Endothelial cell of umbilical vein (primary cell): ENCODE results near the gene MOCS1. TPM values are rescaled to one million over a fixed set of nuclear protein-coding genes. Genes with fewer than 3 reads are reported as not detected.

Source experiments
- BruUV-seq: library from RNA; stranded (reverse); fragments of 400-500 nt; replicated peaks from 2 replicates; lab custom pipeline; 2021; lab: Mats Ljungman, UMichigan
- CTCF ChIA-PET: fragments of 300-600, 350-600 bp; sonication (Branson Sonifier 250); formaldehyde crosslinking; loops from one replicate; lab custom pipeline; 2021; ENCODE audit warnings: antibody characterized with exemption, inconsistent platforms; lab: Charles Lee
- POLR2A ChIA-PET: fragments of 300-600, 350-600 bp; sonication (Branson Sonifier 250); formaldehyde crosslinking; loops from one replicate; lab custom pipeline; 2021; ENCODE audit warnings: antibody characterized with exemption, inconsistent platforms; lab: Charles Lee
- DNase-seq: peaks from one replicate; pipeline ENCODE4 v3.0.0-alpha.2; 2011; ENCODE audit warnings: low read depth, low spot score
- FAIRE-seq: peaks from 2 replicates; lab custom pipeline; 2011; peaks lifted over from hg19 to GRCh38; lab: Jason Lieb, UNC
- H2AFZ ChIP-seq: 2 replicates; pipeline ENCODE4 v1.6.0; 2012; ENCODE audit warnings: low read depth, low read length, control low read depth, inconsistent platforms
- H3K27ac ChIP-seq: 2 replicates; pipeline ENCODE4 v1.5.1; 2011; ENCODE audit warnings: low read depth, mild to moderate bottlenecking, control low read depth, low read length, moderate library complexity; ENCODE audit not compliant: insufficient read depth
- H3K27me3 ChIP-seq, 2 experiments: 2 replicates each; pipeline versions ENCODE4 v1.6.0 to v1.6.1; 2011; ENCODE audit warnings: low read length in 2 of 2, mixed read lengths in 1 of 2; ENCODE audit not compliant: control insufficient read depth in 2 of 2, insufficient read depth in 2 of 2
- H3K36me3 ChIP-seq, 2 experiments: 2 replicates in 1 of 2; 3 replicates in 1 of 2; pipeline ENCODE4 v1.5.1; 2011; ENCODE audit warnings: low read length in 2 of 2, mild to moderate bottlenecking in 1 of 2, moderate library complexity in 1 of 2; ENCODE audit not compliant: control insufficient read depth in 2 of 2, insufficient read depth in 2 of 2; ENCODE audit errors: extremely low read depth in 1 of 2
- H3K4me1 ChIP-seq: 3 replicates; pipeline ENCODE4 v1.5.1; 2011; ENCODE audit warnings: mild to moderate bottlenecking, low read length; ENCODE audit not compliant: control insufficient read depth, insufficient read depth; ENCODE audit errors: extremely low read depth
- H3K4me2 ChIP-seq: 2 replicates; pipeline ENCODE4 v1.6.1; 2011; ENCODE audit warnings: low read length, control low read depth, mixed read lengths; ENCODE audit not compliant: insufficient read depth
- H3K4me3 ChIP-seq, 3 experiments: fragments of 200-600 bp in 1 of 3; sonication (generic), shearing (Covaris generic) in 1 of 3; replicated peaks in 1 of 3; 2 replicates each; pipeline ENCODE4 v1.5.1; 2011 to 2016; ENCODE audit warnings: control low read depth in 3 of 3, low read length in 3 of 3, mild to moderate bottlenecking in 2 of 3, inconsistent platforms in 1 of 3, low read depth in 1 of 3, moderate library complexity in 1 of 3; ENCODE audit not compliant: insufficient read depth in 1 of 3
- H3K79me2 ChIP-seq: 2 replicates; pipeline ENCODE4 v1.6.0; 2012; ENCODE audit warnings: low read length, inconsistent platforms; ENCODE audit not compliant: control insufficient read depth, insufficient read depth
- H3K9ac ChIP-seq: replicated peaks from 2 replicates; pipeline ENCODE3; 2011; ENCODE audit warnings: low read length, control low read depth; ENCODE audit not compliant: insufficient read depth; ENCODE audit errors: extremely low read depth
- H3K9me1 ChIP-seq: replicated peaks from 3 replicates; pipeline ENCODE4 v1.6.0; 2011; ENCODE audit warnings: mild to moderate bottlenecking, low read length; ENCODE audit not compliant: control insufficient read depth, insufficient read depth; ENCODE audit errors: extremely low read depth
- H3K9me3 ChIP-seq: replicated peaks from 2 replicates; pipeline ENCODE4 v1.5.1; 2012; ENCODE audit warnings: low read length, inconsistent platforms; ENCODE audit not compliant: control insufficient read depth, insufficient read depth
- H4K20me1 ChIP-seq: replicated peaks from 2 replicates; pipeline ENCODE3; 2011; ENCODE audit warnings: mild to moderate bottlenecking, low read length; ENCODE audit not compliant: control insufficient read depth, insufficient read depth; ENCODE audit errors: extremely low read depth
- CTCF ChIP-seq, 2 donors: IDR thresholded peaks; 1 replicate in 1 of 2; 2 replicates in 1 of 2; pipeline ENCODE4 v1.5.1; 2011; ENCODE audit warnings: low read length in 2 of 2, mild to moderate bottlenecking in 2 of 2, moderate library complexity in 2 of 2, control low read depth in 1 of 2, inconsistent platforms in 1 of 2, low read depth in 1 of 2; ENCODE audit not compliant: insufficient read depth in 1 of 2; ENCODE audit errors: extremely low read depth in 1 of 2
- EZH2 ChIP-seq: IDR thresholded peaks from 2 replicates; pipeline ENCODE4 v1.6.1; 2012; ENCODE audit warnings: borderline replicate concordance, low read depth, mild to moderate bottlenecking, moderate library complexity, low read length, inconsistent platforms; ENCODE audit not compliant: severe bottlenecking
- FOS ChIP-seq: IDR thresholded peaks from 2 replicates; pipeline ENCODE4 v1.6.1; 2011; ENCODE audit warnings: mild to moderate bottlenecking, low read length, moderate library complexity, borderline replicate concordance; ENCODE audit not compliant: insufficient read depth
- GATA2 ChIP-seq: IDR thresholded peaks from 2 replicates; pipeline ENCODE4 v1.7.0; 2011; ENCODE audit warnings: low read depth, mild to moderate bottlenecking, moderate library complexity, mixed read lengths, low read length; ENCODE audit not compliant: insufficient read length, insufficient read depth
- JUN ChIP-seq: IDR thresholded peaks from 2 replicates; pipeline ENCODE4 v1.6.1; 2011; ENCODE audit warnings: borderline replicate concordance, low read depth; ENCODE audit not compliant: insufficient read length, insufficient read depth
- MAX ChIP-seq: IDR thresholded peaks from 2 replicates; pipeline ENCODE4 v1.6.1; 2011; ENCODE audit not compliant: insufficient read depth, insufficient read length
- MYC ChIP-seq: IDR thresholded peaks from one replicate; pipeline ENCODE4 v1.6.1; 2011; ENCODE audit warnings: mild to moderate bottlenecking, low read depth, low read length
- POLR2A ChIP-seq: IDR thresholded peaks from 2 replicates; pipeline ENCODE4 v1.6.1; 2012; ENCODE audit warnings: low read depth, mild to moderate bottlenecking, control low read depth, low read length
- POLR2AphosphoS5 ChIP-seq: IDR thresholded peaks from 2 replicates; pipeline ENCODE4 v1.6.1; 2012; ENCODE audit warnings: low read depth, mild to moderate bottlenecking, control low read depth, low read length, moderate library complexity; ENCODE audit not compliant: insufficient read depth
- dilution Hi-C: fragments of 300-500 bp; cut with MboI; formaldehyde crosslinking; loops from one replicate; pipeline ENCODE4 v1.15.0; 2019; ENCODE audit warnings: low sequenced_read_pairs; ENCODE audit not compliant: extremely low pct_ligation_motif_present
- intact Hi-C: fragments of 100-400 bp; cut with micrococcal nuclease; formaldehyde crosslinking; loops from one replicate; pipeline ENCODE4 v1.10.0; 2022
- polyA plus RNA-seq, 4 experiments: library from polyadenylated mRNA; depleted of rRNA in 3 of 4; stranded (reverse) in 3 of 4; unstranded in 1 of 4; fragments of >200 nt; gene quantifications; 2 replicates each; pipeline versions ENCODE4 v1.2.1 to v1.2.3, GENCODE V29; 2011 to 2012; ENCODE audit warnings: missing spikeins in 1 of 4
- total RNA-seq: library from RNA; stranded (reverse); gene quantifications from 2 replicates; pipeline ENCODE4 v1.2.3, GENCODE V29; 2021

The MOCS1 gene
- total and polyA plus RNA-seq, 2 donors (not counting 3 experiments of a cell fraction or from before 2014, with no cell fraction given): 8.3 to 12.8 TPM

DNA sequence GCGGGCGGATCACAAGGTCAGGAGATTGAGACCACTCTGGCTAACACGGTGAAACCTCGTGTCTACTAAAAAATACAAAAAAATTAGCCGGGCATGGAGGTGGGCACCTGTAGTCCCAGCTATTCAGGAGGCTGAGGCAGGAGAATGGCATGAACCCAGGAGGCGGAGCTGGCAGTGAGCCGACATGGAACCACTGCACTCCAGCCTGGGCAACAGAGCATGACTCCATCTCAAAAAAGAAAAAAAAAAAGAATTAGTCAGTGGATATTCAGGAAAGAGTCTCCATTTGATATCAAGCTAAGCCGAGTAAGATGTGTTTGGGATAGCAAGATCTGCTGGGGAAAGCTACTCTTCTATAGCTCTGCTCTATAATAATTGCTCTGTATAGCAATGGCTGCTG lies 41.0 kb downstream of the MOCS1 start:
- DNase-seq (no peak), FAIRE-seq (no peak)
- Histone ChIP-seq H4K20me1 (no peaks in the 10 kb centered on the region), H3K9me1 (no peaks in the 10 kb centered on the region), H3K36me3 (no peaks in the 10 kb centered on the region), H3K27me3 (no peaks in the 10 kb centered on the region), H3K4me1 (peaks cover 4% of the 10 kb centered on the region), H3K9ac (no peak overlapping the region), H3K4me3 (no peak overlapping the region), H3K4me2 (no peak overlapping the region), H3K9me3 (no peaks in the 10 kb centered on the region), H2AFZ (no peak overlapping the region), H3K27ac (no peak overlapping the region), H3K79me2 (no peaks in the 10 kb centered on the region)
- dilution Hi-C loops (no loop called here), intact Hi-C loops (loop anchor here (5.0 kb wide), 1 partner anchor 101 kb away; the partner anchor contains the start of gene DAAM2)
- BruUV-seq: no TSS peak
- CTCF ChIA-PET: interaction anchor here (0.6 to 13.2 kb wide), 12 partner anchors 11 to 540 kb away, joined by 3 to 313 read pairs (median 4); no protein-coding TSS in a partner anchor
- POLR2A ChIA-PET: no interaction called here
- TF ChIP-seq GATA2: no peak
- TF ChIP-seq MYC: no peak
- TF ChIP-seq FOS: no peak
- TF ChIP-seq CTCF (IDR thresholded peaks at IDR 0.05; ENCODE audit: extremely low read depth in 1 of 2, insufficient read depth in 1 of 2, low read depth in 1 of 2, low read length in 2 of 2): no peak
- no peak for TF ChIP-seq EZH2
- no peak for TF ChIP-seq JUN
- no peak for TF ChIP-seq POLR2AphosphoS5
- no peak for TF ChIP-seq MAX
- TF ChIP-seq POLR2A: no peak
